Kidney epithelial cell (primary cell): ENCODE results near the gene LIPM. TPM values are rescaled to one million over a fixed set of nuclear protein-coding genes. Genes with fewer than 3 reads are reported as not detected.

Experiments used
- DNase-seq: peaks from one replicate; pipeline ENCODE4 v3.0.0-alpha.2; 2010; ENCODE audit warnings: low read depth
- H3K27me3 ChIP-seq: 2 replicates; pipeline ENCODE4 v1.6.0; 2011; ENCODE audit warnings: low read length; ENCODE audit not compliant: control insufficient read depth, insufficient read depth
- H3K36me3 ChIP-seq: 2 replicates; pipeline ENCODE4 v1.5.1; 2011; ENCODE audit warnings: low read length; ENCODE audit not compliant: control insufficient read depth, insufficient read depth
- H3K4me3 ChIP-seq: 2 replicates; pipeline ENCODE4 v1.5.1; 2011; ENCODE audit warnings: low read depth, mild to moderate bottlenecking, control low read depth, low read length
- total RNA-seq: library from RNA; depleted of rRNA; stranded (reverse); fragments of >200 nt; gene quantifications from 2 replicates; pipeline ENCODE4 v1.2.3, GENCODE V29; 2015
- TF ChIP-seq, protein P1 (sequence below): IDR thresholded peaks from 2 replicates; pipeline ENCODE4 v1.5.1; 2011; ENCODE audit warnings: mild to moderate bottlenecking, moderate library complexity, low read length, control low read depth, inconsistent platforms; ENCODE audit not compliant: insufficient read depth, poor library complexity, severe bottlenecking

LIPM gene
- total RNA-seq, 1 donor from 2014 or later: not detected

DNA sequence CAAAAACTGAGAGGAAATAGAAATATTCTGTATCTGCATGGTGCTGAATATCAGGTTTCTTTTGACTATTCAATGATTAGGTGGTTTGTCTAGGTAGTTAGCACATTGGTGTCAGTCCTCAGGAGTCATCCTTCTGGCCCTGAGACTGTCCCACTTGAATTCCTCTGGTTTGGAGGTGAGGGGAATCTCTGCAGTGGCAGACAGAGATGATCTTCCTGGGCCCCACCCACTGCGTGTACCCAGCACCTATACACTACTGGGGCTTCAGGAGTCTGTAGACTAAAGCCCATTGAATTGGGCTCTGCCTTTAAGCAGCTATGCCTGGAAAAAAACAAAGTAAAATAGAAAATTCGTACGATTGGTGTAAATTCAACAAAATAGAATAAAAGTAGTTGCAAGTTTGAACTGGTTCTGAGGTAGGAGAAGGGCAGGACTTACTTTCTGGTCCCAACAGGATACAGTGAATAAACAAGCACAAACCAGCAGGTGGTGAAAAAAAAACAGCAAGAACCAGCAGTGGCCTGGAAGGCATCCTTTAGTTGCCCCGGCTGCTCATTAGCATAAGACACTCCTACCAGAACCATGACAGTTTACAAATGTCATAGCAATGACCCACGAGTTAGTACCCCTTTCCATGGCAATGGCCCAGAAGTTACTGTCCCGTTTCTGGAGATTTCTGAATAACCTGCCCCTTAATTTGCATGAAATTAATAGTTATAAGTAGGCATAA, 1.7 kb downstream of the LIPM start:
- no peaks in the 10 kb centered on the region for H3K36me3 ChIP-seq
- H3K4me3 ChIP-seq: no peak overlapping the region
- no peaks in the 10 kb centered on the region for H3K27me3 ChIP-seq
- DNase-seq: no peak
- TF ChIP-seq, protein P1, sequence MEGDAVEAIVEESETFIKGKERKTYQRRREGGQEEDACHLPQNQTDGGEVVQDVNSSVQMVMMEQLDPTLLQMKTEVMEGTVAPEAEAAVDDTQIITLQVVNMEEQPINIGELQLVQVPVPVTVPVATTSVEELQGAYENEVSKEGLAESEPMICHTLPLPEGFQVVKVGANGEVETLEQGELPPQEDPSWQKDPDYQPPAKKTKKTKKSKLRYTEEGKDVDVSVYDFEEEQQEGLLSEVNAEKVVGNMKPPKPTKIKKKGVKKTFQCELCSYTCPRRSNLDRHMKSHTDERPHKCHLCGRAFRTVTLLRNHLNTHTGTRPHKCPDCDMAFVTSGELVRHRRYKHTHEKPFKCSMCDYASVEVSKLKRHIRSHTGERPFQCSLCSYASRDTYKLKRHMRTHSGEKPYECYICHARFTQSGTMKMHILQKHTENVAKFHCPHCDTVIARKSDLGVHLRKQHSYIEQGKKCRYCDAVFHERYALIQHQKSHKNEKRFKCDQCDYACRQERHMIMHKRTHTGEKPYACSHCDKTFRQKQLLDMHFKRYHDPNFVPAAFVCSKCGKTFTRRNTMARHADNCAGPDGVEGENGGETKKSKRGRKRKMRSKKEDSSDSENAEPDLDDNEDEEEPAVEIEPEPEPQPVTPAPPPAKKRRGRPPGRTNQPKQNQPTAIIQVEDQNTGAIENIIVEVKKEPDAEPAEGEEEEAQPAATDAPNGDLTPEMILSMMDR: no peak

DNA sequence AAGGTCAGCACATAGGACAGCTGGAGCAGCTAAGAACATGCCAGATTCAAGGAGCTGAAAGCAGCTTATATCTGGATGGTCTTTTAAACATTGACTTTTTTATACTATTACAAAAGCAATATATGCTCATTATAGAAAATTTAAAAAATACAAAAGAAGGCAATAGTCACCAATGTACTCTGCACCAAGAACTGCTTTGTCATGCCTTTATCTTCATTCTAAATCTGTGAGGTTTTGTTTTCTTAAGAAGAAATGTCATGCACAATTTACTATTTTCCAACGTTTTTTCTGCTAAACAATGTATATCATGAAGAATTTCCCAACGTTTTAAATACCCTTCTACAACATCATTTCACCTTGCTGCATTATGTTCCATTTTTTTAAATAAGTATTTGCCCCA, 2.8 kb downstream of the LIPM start:
- TF ChIP-seq, protein P1: no peak
- no peak overlapping the region for H3K4me3 ChIP-seq
- H3K36me3 ChIP-seq: no peaks in the 10 kb centered on the region
- no peak for DNase-seq
- H3K27me3 ChIP-seq: no peaks in the 10 kb centered on the region

DNA sequence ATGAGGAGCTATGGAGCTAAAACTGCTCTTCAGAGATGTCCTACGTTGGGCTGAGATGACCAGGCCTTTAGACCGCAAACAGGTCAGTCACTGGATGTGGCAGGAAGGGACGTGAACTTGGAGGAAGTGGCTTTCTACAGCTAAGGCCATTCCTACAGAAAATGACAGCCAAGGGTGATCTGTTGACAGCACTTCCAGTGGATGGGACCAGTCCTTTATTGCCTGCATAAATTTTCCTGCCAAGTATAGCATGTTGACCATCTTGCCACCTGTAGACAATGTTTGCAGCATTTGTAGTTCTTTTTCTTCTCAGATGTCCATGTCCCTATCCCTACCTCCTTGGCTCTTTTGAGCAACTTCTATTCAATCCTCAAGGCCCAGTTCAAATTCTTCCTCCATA, 3.4 kb downstream of the LIPM start:
- no peaks in the 10 kb centered on the region for H3K27me3 ChIP-seq
- H3K4me3 ChIP-seq: no peak overlapping the region
- TF ChIP-seq, protein P1: no peak
- no peak for DNase-seq
- H3K36me3 ChIP-seq: no peaks in the 10 kb centered on the region

DNA sequence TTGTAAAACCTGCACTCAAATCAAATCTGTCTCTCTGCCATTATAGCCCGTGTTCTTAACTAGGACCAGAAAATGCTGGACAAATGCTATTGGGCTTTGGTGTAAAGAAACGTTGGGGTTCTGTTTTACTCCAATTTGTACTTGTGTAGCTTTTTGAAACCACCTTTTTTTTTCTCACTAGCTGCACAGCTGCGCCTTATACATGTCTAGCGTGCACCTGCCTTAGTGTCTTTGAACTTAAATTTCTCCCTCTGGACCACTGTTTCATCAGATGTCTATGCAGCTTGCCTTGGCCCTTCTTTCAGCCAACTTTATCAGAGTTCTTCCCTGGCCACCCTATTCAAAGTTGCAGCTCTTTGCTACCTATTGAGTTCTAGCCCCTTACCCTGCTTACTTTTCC, 7.1 kb downstream of the LIPM start:
- Histone ChIP-seq H3K4me3 (no peak overlapping the region), H3K36me3 (no peaks in the 10 kb centered on the region), H3K27me3 (no peaks in the 10 kb centered on the region)
- DNase-seq: no peak
- TF ChIP-seq, protein P1: no peak

DNA sequence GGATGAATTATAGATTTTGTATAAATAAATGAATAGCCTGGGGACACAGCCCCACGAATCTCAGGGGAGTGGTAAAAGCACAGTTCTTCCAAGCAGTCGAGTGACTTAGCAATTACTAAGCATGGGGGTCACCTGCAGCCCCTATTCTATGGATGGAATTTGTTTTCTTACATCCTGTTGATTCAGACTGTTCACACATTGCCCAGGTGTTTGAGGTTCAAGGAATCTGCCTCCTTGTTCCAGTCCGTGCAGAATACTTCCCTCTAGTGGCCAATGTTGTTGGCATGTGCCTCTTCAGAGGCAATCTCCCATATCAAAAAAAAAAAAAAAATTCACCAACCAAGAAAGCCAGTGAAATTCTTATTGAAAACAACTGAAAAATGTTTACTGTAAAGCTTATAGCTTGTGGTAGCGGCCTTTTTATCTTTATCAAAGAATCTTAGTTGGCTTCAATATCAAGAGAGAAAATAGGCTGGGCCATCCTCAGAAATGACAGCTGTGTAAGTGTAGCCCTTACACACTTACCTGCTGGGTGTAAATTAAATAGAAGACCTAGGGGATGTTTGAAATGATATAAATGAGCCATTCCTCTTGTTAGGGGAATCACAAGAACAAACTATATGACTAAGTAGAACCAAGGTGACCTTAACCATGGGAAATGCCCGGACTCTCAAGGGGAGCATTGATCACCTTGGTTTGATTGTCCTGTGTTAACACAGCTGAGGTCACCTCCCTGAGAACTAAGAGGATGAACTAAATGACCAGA, 7.8 kb downstream of the LIPM start:
- no peaks in the 10 kb centered on the region for H3K27me3 ChIP-seq
- no peak overlapping the region for H3K4me3 ChIP-seq
- H3K36me3 ChIP-seq: no peaks in the 10 kb centered on the region
- TF ChIP-seq, protein P1: peak; percentile 84
- DNase-seq: peak; percentile 50
